ENCODE results near the gene ABHD17A. TPM values are rescaled to one million over a fixed set of nuclear protein-coding genes. Genes with fewer than 3 reads are reported as not detected.

Gene ABHD17A
- total and polyA plus RNA-seq, 9 of the 15 experiments (the other 6 are each of a cell fraction or from before 2014, with no cell fraction given): 0.04 to 135 (median 21.8) TPM; not detected in 1

- TF ChIP-seq FOXO4 (CRISPR knock-in tag; IDR thresholded peaks at IDR 0.05) (no peak), TSC22D4 (tag; IDR thresholded peaks at IDR 0.05) (no peak), POLR2A (conservative IDR thresholded peaks at IDR 0.05) (no peak), ZNF217 (CRISPR knock-in tag; IDR thresholded peaks at IDR 0.05) (no peak), SAP30 (IDR thresholded peaks at IDR 0.05; ENCODE audit: borderline replicate concordance, insufficient read depth, low read depth, low read length, poor library complexity, severe bottlenecking) (no peak), ZNF224 (CRISPR knock-in tag; IDR thresholded peaks at IDR 0.05) (no peak), ZBTB33 (CRISPR knock-in tag; IDR thresholded peaks at IDR 0.05) (0 out of 2 replicates have a peak, but pooled peaks have one; percentile 33), CXXC5 (CRISPR knock-in tag; IDR thresholded peaks at IDR 0.05) (no peak), CREM (IDR thresholded peaks at IDR 0.05; ENCODE audit: low read depth) (peak; percentile 18; the same call in 1 of the 2 replicates), MCM5 (IDR thresholded peaks at IDR 0.05; ENCODE audit: low read depth) (no peak), POU5F1 (IDR thresholded peaks at IDR 0.05; ENCODE audit: borderline replicate concordance, low read depth, low read length, partially characterized antibody) (no peak), NELFE (IDR thresholded peaks at IDR 0.05; ENCODE audit: insufficient read depth, insufficient read length) (no peak), BRF2 (IDR thresholded peaks at IDR 0.05; ENCODE audit: borderline replicate concordance, insufficient read depth, insufficient read length) (no peak), NR1H2 (CRISPR knock-in tag; IDR thresholded peaks at IDR 0.05) (no peak), E2F6 (IDR thresholded peaks at IDR 0.05; ENCODE audit: borderline replicate concordance in 1 of 2, extremely low read depth in 1 of 2, insufficient read depth in 1 of 2, insufficient read length in 1 of 2, low read depth in 1 of 2, low read length in 1 of 2, poor library complexity in 1 of 2, severe bottlenecking in 1 of 2) (peak in 1 of 2 experiments; percentile 20), ZBTB2 (IDR thresholded peaks at IDR 0.05) (no peak), SLC30A9 (CRISPR knock-in tag; IDR thresholded peaks at IDR 0.05) (no peak), DLX4 (CRISPR knock-in tag; IDR thresholded peaks at IDR 0.05) (no peak)
Measured at GRCh38 chr19:1847684-1848398, 37.5 kb downstream of the ABHD17A start (continued).

Data from K562 (cell line).